ENCODE results near the gene FCN2. TPM values are rescaled to one million over a fixed set of nuclear protein-coding genes. Genes with fewer than 3 reads are reported as not detected.

FCN2 gene
- not detected in 2 replicates for total RNA-seq (2014; rRNA removed; shearing (Covaris generic))

DNA sequence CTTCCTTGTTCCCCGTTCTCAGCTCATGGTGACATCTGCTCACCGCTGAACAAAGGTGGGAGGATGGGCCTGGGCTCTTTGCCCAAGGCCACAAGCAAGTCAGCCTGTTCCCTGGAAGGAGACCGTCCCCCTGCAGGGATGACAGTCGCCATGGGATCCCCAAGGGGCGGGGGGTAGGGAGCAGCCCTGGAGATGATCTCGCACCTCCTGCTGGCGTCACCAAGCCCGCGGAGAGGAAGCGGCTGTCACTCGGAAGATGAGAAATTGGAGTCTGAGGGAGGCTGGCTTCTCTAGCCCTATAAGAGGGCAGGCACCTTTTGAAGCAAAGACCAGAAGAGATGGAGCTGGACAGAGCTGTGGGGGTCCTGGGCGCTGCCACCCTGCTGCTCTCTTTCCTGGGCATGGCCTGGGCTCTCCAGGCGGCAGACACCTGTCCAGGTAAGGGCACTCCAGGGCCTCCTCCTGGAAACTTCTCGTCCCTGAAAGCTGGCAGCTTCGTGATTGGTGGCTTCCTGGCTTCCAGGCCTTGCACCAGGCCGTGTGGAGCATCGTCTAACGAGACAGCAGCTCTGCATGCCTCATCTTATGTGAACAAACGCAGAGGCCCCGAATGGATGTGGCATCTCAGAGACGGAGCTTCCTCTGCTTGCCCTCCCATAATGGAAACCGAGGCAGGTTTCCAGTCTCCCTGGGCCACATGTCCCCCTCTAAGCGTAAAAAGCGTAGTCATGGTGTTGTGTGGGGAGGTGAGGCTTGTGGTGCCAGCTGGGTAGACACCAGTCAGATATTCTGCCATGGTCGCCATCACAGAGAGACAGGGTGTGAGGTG lies at the start of gene FCN2:
TSS of gene FCN2 (plus strand) at position 327 of the 829 bp plus-strand sequence. CDS start at position 339, 12 bp downstream.
- Histone ChIP-seq H3K27me3 (peaks cover 15% of the 10 kb centered on the region; the same call in 1 of the 2 replicates), H3K9me3 (replicated peaks) (no peaks in the 10 kb centered on the region)

DNA sequence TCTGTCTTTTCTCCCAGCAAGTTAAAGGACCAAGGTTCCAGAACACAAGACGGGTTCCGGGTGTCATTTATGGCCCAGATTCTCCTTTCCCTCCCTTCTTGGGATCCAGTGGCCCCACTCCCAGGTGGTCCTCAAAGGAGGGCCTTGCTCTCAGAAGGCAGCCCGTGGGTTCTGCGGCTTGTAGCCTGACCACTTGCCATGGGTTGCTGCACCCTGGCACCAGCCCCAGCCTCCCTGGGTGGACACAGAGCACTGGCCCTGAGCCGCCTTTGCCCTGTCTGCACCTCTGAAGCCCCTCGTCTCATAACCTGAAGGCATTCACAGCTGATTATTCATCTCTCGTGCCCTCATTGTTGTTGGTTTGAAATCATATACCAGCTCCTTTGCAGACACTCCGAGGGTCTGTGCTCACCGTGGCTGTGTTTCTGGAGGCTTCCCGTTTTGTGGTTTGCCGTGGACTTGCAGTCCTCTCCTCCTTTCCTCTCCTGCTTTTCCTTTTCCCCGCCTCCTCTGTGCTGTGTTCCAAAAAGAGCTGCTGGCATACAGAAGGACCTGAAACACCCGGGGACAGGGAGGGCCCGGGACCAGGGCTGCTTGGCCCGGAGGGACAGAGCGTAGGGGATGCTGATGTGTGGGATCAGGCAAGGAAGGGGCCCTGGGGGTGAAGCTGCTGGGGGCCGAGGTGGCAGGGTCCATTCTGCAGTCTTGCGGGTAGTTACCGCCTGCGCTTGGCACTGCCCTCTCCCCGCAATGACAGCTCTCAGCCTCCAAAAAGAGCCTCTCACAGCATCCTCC lies 49.5 kb upstream of the FCN2 start:
- no peak for DNase-seq
- peaks cover 5% of the 10 kb centered on the region; the same call in 1 of the 2 replicates for H3K36me3 ChIP-seq
- H3K27me3 ChIP-seq, result no peaks in the 10 kb centered on the region
- H3K4me3 ChIP-seq, result no peak overlapping the region
- H3K4me1 ChIP-seq, result no peaks in the 10 kb centered on the region
- no peaks in the 10 kb centered on the region for H3K9me3 ChIP-seq (replicated peaks)
- H3K27ac ChIP-seq, result no peak overlapping the region

More for the DNA sequence above, at the start of gene FCN2:
- Histone ChIP-seq H3K27ac (no peak within 1 kb of the TSS), H3K4me1 (no peaks in the 10 kb centered on the region), H3K4me3 (no peak within 1 kb of the TSS), H3K36me3 (no peaks in the 10 kb centered on the region)
- no peak for DNase-seq

DNA sequence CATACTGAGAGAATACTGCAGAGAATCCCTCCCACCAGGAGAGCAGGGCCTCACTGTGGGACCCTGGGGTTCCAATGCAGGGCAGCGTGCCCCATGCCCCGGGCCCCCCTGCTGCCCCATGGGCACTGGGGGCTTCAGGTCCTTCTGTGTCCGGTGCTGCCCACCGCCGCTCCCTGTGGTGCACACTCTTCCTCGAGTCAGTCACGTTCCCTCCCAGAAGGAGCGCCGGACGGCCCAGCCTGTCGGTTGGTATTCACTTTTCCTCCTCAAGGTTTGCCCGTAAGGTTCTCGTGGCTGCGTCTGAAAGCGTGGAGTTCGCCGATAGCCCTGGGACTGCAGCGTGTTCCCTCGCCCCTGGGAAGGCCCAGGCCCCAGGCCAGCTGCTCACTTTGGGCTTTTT lies 48.1 kb upstream of the FCN2 start:
- no peak for DNase-seq
- Histone ChIP-seq H3K27me3 (no peaks in the 10 kb centered on the region), H3K27ac (no peak overlapping the region), H3K9me3 (replicated peaks) (no peaks in the 10 kb centered on the region), H3K36me3 (peaks cover 5% of the 10 kb centered on the region; the same call in 1 of the 2 replicates), H3K4me1 (no peaks in the 10 kb centered on the region), H3K4me3 (no peak overlapping the region)

DNA sequence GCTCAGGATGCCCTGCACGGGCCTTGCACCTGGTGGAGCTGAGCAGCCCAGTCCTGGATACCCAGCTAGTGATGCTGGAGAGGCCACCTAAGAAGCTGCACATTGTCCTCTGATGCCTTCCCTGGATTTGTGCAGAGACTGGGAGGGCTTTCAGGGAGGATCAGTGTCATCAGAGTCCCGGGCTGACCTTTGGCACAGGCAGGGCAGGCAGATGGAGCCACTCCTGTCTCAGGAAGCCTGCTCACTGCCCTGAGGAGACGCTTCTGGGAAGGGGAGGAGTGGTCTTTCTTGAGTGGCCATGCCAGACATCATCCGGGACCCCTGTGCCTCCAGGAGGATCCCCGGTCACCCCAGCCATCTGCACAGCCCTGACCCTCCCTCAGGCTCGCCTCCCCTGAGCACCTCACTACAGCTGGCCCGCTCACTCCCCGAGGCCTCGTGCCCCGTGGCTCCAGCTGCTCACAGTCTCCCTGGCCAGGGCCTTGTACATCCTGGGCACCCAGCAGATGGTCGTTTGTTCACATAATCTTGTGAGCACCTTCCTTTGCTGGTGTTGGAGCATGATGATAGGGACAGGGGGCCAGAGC lies 47.2 kb upstream of the FCN2 start:
- no peak for DNase-seq
- no peaks in the 10 kb centered on the region for H3K4me1 ChIP-seq
- H3K9me3 ChIP-seq (replicated peaks), result no peaks in the 10 kb centered on the region
- H3K27ac ChIP-seq, result no peak overlapping the region
- H3K4me3 ChIP-seq, result no peak overlapping the region
- peaks cover 5% of the 10 kb centered on the region; the same call in 1 of the 2 replicates for H3K36me3 ChIP-seq
- H3K27me3 ChIP-seq, result no peaks in the 10 kb centered on the region

DNA sequence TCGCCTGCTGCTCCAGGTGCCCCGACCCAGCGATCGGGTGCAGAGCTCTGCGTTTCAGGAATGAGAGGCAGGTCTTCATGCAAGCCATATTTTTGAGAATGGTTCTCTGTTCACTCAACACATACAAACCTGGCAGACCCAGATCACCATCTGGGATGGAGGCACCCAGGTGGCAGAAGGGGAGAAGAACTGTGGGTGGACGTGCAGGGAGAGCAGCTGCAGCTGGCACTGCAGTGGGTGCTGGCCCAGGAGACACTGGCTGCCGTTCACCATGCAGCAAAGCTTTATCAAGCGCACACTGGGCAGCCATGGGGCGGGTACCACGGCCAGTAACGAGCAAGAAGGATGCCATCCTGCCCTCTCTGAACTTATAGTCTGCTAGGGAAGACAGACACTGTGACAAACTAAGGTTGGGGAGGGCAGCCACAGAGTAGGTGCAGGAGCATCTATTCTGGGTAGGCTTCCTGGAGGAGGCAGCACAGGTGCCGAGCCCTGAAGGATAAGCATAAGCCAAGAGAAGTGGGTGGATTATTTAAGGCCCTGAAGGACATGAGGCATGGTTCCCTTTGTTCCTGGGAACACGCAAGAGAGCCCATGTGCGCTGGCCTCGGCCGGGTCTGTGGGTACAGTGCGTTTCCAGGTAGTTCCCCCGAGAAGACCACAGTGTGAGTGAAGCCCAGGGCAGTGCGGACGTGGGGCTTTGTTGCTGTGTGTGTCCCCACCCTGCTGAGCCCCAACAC lies 46.2 kb upstream of the FCN2 start:
- Histone ChIP-seq H3K36me3 (no peaks in the 10 kb centered on the region), H3K4me3 (no peak overlapping the region)

DNA sequence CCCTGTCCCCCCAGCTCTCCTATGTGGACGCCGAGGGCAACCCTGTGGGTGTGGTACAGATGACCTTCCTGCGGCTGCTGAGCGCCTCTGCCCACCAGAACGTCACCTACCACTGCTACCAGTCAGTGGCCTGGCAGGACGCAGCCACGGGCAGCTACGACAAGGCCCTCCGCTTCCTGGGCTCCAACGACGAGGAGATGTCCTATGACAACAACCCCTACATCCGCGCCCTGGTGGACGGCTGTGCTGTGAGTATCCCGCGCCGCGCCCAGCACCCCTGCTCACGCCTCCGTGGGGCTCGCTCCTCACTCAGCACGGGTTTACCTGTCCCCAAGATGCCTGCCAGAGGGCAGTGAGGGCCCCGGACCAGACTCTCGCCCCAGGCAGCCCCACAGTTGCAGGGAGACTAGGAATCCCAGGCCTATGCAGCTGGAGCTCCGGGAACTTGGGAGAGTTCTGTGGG lies 45.6 kb upstream of the FCN2 start:
- Histone ChIP-seq H3K9me3 (replicated peaks) (no peaks in the 10 kb centered on the region), H3K36me3 (no peaks in the 10 kb centered on the region), H3K4me3 (no peak overlapping the region), H3K27ac (no peak overlapping the region), H3K4me1 (no peaks in the 10 kb centered on the region), H3K27me3 (no peaks in the 10 kb centered on the region)
- no peak for DNase-seq

More for the DNA sequence above, 46.2 kb upstream of the FCN2 start:
- H3K9me3 ChIP-seq (replicated peaks), result no peaks in the 10 kb centered on the region
- no peaks in the 10 kb centered on the region for H3K4me1 ChIP-seq
- no peaks in the 10 kb centered on the region for H3K27me3 ChIP-seq
- DNase-seq, result no peak
- H3K27ac ChIP-seq, result no peak overlapping the region

DNA sequence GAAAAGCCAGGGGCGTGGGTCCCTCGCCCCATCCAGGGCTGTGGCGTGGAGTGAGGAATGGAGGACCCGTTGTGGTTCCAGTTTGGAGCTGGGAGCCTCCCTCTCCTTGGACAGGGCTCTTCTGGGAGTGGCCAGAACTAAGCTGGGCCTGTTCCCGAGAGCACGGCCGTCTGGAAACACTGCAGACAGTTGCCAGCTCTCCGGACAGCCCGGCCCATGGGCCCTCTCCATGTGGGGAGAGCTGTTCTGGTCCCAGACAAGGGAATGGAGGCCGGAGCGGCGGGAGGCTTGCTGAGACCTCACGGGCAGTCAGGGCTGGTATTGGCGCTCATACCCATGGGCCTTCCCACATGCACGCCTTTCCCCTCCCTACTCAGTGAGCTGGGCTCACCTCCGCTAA lies 45.2 kb upstream of the FCN2 start:
- Histone ChIP-seq H3K4me3 (no peak overlapping the region), H3K36me3 (no peaks in the 10 kb centered on the region), H3K27me3 (no peaks in the 10 kb centered on the region), H3K4me1 (no peaks in the 10 kb centered on the region), H3K9me3 (replicated peaks) (no peaks in the 10 kb centered on the region), H3K27ac (no peak overlapping the region)
- no peak for DNase-seq

DNA sequence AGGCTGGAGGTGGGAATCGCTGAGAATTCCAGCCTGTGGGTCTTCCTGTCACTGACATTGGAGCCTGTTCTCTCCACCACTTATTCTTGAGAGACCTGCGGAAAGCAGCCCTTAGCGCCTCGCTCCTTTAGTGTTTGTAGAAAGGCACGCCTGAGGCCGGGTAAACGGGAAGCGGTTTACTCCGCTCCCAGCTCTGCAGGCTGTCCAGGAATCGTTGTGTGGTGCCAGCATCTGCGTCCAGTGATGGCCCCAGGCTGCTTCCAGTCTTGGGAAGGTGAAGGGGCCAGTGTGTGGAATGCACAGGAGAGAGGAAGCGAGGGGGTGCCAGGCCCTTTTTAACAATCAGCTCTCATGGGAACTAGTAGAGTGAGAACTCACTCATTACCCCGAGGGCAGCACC lies 44.6 kb upstream of the FCN2 start:
- Histone ChIP-seq H3K36me3 (no peaks in the 10 kb centered on the region), H3K4me1 (no peaks in the 10 kb centered on the region), H3K9me3 (replicated peaks) (no peaks in the 10 kb centered on the region), H3K27me3 (no peaks in the 10 kb centered on the region), H3K4me3 (no peak overlapping the region), H3K27ac (no peak overlapping the region)
- DNase-seq, result no peak

DNA sequence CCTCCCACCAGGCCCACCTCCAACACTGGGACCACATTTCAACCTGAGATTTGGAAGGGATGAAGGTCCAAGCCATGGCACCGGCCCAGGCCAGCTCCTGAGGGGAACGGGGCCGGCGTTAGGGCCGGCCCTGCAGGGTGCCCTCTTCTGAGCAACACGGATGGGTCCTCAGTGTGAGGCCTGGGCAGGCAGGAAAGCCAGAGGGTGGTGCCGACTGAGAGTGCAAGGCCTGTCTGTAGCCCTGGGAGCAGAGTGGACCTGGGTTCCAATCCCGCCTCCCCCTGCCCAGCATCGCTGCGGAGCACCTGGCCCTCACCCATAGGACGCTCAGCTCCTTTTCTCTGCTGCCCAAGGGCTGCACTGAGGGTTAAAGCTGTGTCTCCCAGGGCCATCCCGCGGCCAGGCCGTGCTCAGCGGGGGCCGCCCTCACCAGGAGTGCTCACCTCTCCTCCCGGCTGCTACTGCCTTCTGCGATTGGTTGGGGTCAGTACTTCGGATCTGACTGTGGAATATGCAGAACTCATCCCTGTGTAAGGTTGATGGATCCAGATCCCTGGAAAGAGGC lies 44.1 kb upstream of the FCN2 start:
- no peaks in the 10 kb centered on the region for H3K9me3 ChIP-seq (replicated peaks)
- H3K36me3 ChIP-seq, result no peaks in the 10 kb centered on the region

DNA sequence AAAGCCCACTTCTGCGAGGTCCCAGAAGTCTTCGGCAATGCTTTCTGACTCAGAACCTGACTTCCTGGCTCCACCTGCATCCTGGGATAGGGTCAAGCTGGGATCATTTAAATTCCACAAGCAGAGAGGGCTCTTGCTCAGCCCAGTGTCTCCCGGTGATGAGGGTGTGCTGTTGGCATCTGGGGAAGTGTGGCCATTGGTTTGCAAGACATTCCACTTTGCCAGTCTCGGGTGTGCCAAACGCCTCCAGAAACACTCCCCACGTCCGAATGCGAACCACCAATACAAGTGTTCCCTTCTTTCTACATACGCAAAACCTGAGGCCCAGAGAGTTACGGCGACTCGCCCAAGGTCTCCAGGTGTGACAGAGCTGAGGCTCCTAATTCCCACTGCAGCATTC lies 43.1 kb upstream of the FCN2 start:
- no peaks in the 10 kb centered on the region for H3K27me3 ChIP-seq
- H3K36me3 ChIP-seq, result no peaks in the 10 kb centered on the region
- H3K9me3 ChIP-seq (replicated peaks), result no peaks in the 10 kb centered on the region
- no peaks in the 10 kb centered on the region for H3K4me1 ChIP-seq
- no peak for DNase-seq
- no peak overlapping the region for H3K4me3 ChIP-seq
- no peak overlapping the region for H3K27ac ChIP-seq

More for the DNA sequence above, 44.1 kb upstream of the FCN2 start:
- H3K27me3 ChIP-seq, result no peaks in the 10 kb centered on the region
- DNase-seq, result no peak
- no peak overlapping the region for H3K4me3 ChIP-seq
- no peak overlapping the region for H3K27ac ChIP-seq
- H3K4me1 ChIP-seq, result no peaks in the 10 kb centered on the region

DNA sequence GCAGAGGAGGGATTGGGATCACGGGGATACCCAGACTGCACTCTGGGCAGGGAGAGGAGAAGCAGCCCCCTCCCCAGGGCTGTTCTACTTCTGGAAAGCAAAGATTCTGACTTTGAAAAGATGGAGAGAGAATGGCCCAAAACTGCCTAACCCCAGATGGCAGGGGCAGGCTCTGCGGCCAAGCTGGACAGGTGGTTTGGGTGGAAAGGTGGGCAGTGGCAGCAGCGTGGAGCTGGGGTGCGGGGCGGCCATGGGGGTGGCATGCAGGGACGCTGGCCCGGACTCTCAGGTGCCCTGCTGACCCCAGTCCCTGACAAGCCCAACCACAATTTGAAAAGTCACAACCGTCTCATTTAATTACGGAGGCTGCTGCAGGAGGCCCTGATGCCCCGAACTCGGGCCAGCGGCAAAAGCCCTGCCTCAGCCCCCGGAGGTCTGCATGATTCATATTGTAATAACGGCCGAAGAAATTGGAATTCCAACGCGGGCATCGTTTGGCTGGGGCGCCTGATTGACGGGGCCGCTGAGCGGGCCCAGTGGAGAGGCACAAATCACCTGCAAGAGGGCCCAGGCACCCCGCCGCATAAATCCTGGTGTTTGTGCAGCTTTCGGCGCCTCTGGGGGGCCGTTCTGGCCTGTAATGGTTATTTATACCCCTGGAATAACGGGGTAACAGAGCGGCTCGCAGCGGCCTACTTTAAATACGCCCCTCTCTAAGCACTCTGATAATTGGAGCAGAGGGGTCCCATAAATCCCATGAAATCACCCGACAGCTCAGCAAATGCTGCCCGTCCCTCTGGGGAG lies 41.8 kb upstream of the FCN2 start:
- H3K36me3 ChIP-seq, result no peaks in the 10 kb centered on the region
- H3K27ac ChIP-seq, result no peak overlapping the region
- H3K27me3 ChIP-seq, result no peaks in the 10 kb centered on the region
- no peaks in the 10 kb centered on the region for H3K4me1 ChIP-seq
- H3K4me3 ChIP-seq, result no peak overlapping the region
- H3K9me3 ChIP-seq (replicated peaks), result no peaks in the 10 kb centered on the region
- no peak for DNase-seq

DNA sequence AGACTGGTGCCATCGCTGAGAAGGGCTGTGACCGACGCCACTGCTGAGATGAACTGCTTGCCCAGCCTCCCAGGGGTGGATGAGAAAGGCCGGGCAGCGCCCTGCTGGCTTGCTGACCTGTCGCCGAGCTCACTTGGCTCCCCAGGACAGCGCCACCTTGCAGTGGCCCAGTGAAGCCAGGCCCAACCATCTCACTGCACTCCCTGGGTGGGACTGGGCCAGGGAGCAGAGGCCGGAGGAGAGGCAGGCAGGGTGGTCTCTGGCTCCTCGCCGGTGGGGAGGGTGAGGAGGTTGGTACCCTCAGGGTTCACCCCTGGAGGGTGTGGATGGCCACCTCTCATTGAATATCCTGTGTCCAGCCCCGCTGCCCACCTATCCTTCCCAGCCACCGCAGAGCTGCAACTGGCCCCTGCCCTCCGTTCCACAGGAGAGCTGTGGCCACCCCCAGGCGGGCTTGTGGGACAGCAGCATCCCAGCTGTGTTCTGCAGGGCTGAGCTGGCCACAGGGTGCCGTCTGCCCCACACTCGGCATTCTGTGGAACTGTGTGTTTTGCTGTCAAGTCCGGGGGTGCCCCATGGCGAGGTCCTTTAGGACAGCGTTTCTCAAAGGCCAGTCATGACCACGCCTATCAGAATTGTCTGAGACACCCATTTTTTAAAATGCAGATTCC lies 41.0 kb upstream of the FCN2 start:
- Histone ChIP-seq H3K9me3 (replicated peaks) (no peaks in the 10 kb centered on the region), H3K4me3 (no peak overlapping the region), H3K27me3 (no peaks in the 10 kb centered on the region), H3K27ac (no peak overlapping the region), H3K4me1 (no peaks in the 10 kb centered on the region), H3K36me3 (no peaks in the 10 kb centered on the region)
- no peak for DNase-seq

DNA sequence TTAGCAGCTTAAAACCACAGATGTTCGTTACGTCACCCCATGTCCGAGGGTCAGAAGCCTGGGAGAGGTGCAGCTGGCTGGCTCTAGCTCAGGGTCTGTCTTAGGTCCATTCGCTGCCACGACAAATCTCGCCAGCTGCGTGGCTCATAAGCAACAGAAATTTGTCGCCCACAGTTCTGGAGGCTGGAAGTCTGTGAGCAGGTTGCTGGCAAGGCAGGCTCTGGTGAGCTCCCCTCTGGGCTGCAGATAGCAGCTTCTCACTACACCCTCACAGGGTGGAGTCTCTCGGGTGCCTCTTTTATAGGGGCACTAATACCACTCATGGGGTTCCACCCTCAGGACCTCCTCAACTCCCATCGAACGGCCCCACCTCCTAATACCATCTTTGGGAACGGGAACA lies 40.1 kb upstream of the FCN2 start:
- Histone ChIP-seq H3K27ac (no peak overlapping the region), H3K4me1 (no peaks in the 10 kb centered on the region), H3K36me3 (no peaks in the 10 kb centered on the region), H3K27me3 (no peaks in the 10 kb centered on the region), H3K9me3 (replicated peaks) (no peaks in the 10 kb centered on the region), H3K4me3 (no peak overlapping the region)
- DNase-seq, result no peak

All from SJCRH30 (cell line).